ENCODE measurements around the gene FXYD6.
"Not testable (repeated sequence)": the region's sequence is repeated elsewhere in the genome, so short reads cannot be mapped to it uniquely, and the experiment has no call there.

FXYD6 gene

GRCh38 chr11:117868815-117869561 lies 7.5 kb downstream of the FXYD6 start:
- no peak for DNase-seq

DNA sequence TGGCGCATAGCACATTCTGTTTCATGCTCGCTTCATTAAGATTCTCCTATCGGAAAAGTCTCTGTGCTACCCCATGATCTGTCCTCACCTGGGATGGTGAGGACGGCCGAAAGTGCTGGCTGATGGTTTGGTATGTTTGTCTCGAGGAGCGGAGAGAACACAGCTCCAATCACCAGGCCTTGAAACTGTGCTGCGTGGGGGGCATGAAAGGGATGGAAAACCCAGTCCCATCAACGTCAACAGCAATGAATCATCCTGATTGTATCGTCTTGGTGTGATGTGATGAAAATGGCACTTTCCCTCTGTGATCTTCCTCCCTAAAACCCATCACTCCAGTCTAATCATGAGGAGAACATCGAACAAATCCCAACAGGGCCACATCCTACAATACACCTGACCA lies 8.4 kb downstream of the FXYD6 start:
- no peak for DNase-seq

DNA sequence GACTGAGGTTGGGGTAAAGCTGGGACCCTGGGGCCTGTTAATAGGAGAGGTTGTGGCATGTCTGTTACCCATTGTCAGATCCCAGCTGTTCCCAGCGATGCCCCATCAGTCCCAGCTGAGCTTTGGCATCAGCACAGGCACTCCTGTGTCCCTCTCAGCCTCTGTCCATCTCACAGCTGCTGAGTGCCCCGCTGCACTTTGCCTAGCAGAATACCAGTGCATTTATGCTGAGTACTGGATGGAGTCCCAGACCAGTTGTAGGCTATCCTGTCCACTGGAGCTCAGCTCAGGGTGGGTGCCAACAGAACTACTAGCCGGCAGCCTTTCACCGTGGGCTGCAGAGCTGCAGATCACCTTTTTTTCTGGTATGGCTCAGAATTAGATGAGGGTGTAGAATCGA lies 9.9 kb downstream of the FXYD6 start:
- no peak for DNase-seq

DNA sequence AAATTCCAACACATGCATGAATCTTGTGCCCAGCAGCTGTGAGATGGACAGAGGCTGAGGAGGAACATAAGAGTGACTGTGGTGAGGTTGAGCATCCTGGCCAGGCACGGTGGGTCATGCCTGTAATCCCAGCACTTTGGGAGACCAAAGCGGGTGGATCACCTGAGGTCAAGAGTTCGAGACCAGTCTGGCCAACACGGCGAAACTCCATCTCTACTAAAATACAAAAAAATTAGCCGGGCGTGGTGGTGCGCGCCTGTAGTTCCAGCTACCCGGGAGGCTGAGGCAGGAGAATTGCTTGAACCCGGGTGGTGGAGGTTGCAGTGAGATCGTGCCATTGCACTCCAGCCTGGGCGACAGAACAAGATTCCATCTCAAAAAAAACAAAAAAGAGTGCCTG lies 10.9 kb downstream of the FXYD6 start:
- DNase-seq, result not testable (repeated sequence)

DNA sequence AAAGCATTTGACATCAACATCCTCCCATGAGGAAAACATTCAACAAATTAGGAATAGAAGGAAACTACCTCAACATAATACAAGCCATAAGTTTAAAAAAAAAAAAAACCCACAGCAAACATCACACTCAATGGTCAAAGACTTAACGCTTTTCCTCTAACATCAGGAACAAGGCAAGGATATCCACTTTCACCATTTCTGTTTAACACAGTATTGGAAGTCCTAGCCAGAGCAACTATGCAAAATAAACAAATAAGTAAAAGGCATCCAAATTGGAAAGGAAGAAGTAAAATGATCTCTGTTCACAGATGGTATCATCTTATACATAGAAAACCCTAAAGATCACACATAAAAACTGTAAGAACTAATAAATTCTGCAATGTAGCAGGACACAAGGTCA lies 13.1 kb downstream of the FXYD6 start:
- no peak for DNase-seq

DNA sequence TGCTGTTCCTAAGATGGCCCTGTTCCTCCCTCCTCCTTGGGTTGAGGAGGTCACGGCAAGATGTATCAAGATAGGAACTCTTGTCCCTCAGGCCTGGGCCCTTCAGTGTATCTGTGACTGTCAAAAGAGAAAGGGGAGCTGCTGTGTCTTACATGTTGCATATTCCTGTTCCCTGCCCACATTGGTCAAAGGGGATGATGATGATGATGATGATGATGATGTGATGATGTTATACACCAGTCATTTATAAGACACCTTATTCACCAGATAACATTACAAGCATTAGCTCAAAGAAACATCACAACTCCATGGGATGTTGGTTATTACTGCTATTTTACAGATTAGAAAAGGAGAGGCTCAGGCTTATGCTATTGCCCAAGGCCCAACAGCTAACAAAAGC lies 13.7 kb downstream of the FXYD6 start:
- DNase-seq, result no peak

- DNase-seq, result no peak
These were observed 14.3 kb downstream of the FXYD6 start for GRCh38 chr11:117862019-117862725.

DNA sequence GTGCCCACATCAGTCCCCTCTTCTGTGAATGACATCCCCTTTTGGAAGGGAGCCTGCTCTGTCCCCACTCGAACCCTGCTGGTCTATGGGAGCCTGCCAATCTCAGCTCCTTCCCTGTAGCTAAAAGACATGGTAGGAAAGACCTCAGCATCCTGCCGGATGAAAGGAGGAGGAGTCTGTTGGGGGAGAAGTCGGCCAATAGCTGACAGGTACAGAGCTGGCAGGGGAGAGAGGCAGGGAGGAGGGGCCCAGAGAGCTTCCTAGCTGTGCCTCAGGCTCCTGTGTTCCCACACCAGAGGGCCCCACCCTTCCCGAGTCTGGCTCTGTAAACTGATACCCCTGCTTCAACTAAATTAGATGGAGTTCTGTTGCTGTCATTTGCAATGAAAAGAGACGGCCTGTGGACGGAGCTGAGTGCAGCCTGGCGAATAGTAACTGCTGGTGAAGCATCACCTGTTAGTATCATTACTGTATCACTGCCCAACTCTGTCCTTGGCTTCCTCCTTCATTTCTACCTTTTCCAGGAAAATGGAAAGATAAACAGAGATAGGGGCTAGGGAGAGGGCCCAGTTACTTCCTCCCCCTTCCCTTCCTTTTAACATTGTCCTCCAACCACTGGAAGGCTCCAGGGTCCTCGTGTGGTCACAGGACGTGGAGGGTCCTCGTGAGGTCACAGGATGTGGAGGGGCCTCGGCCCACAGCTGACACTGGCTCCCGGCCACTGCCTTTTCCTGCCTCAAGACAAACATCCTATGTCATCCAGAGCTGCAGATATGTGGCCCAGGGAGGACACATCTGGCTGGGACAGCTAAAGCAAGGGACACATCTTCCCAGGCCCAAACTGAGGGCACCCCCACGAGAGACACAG lies 15.1 kb downstream of the FXYD6 start:
- no peak for DNase-seq

- DNase-seq, result no peak
These were observed 16.3 kb downstream of the FXYD6 start for GRCh38 chr11:117860139-117860538.

DNA sequence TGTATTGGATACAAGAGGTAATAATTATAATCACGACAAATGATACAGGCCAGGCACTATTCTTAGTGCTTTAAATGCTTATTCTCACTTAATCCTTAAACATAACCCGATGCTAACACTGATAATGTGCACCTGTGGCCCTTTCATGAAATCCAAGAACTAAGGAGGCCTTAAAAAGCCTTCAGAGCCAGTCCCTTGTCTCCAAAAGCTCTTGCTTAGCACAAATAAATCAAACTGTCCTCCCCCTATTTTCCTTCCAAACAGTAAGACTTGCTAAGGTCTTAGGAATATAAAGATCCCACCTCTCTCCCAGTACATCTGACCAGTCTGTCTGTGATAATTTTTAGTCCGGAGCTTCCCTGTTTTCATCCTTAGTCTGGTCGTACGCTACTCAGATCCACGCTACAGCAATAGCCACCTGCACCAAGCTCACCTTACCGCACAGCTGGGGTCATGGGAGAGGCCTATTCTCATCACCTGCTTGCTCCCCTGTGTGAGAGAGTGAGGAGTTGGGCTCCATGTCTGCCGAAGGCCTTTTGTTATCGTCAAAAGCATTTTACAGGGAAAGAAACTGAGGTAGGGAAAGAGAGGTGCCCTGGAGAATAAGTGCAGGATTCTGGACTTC lies 16.9 kb downstream of the FXYD6 start:
- no peak for DNase-seq

DNA sequence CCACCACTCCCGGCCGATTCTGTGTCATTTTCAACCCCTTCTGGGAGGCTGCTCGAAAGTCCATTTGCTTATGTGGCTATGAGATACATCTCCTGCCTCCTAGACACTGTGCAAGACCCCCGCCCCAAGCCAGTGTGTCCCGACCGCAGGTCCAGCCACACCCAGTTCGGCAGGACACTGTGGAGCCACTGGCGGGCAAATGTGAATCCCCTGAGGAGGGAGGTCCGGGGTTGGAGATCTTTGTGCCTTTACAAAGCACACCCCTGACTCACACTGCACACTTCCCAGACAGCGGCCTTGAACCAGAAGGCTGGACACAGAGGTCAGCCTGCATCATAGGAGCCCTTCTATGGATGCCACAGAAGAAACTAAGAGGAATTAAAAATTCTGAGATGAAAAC lies 17.4 kb downstream of the FXYD6 start:
- DNase-seq, result no peak

DNA sequence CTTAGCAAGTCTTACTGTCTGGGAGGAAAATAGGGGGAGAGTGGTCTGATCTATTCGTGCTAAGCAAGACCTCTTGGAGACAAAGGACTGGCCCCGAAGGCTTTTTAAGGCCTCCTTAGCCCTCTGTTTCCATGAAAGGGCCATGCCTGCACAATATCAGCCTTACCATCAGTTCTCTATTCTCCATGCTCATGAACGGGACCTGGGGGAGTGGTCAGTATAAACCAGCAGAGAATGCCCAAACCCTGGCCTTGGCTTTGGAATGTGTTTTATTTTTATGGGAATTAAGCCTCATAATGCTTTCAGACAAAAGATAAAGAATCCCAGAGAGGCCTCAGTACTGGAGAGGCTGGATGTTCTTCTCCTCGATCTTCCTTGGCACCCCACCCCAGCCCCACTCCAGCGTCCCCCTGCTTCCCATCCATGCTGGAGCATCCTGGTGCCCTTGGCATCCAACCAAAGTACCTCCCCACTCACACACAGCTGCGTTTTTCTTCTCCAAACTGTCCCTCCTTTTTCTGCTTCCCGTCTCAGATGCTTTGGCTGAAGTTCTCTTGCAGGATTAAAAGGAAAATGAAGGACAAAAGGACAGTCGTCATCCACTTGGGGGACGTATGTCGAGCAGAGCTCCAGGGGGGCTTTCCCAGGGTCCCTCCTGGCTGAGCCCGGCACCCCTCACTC lies 18.6 kb downstream of the FXYD6 start:
- no peak for DNase-seq

DNA sequence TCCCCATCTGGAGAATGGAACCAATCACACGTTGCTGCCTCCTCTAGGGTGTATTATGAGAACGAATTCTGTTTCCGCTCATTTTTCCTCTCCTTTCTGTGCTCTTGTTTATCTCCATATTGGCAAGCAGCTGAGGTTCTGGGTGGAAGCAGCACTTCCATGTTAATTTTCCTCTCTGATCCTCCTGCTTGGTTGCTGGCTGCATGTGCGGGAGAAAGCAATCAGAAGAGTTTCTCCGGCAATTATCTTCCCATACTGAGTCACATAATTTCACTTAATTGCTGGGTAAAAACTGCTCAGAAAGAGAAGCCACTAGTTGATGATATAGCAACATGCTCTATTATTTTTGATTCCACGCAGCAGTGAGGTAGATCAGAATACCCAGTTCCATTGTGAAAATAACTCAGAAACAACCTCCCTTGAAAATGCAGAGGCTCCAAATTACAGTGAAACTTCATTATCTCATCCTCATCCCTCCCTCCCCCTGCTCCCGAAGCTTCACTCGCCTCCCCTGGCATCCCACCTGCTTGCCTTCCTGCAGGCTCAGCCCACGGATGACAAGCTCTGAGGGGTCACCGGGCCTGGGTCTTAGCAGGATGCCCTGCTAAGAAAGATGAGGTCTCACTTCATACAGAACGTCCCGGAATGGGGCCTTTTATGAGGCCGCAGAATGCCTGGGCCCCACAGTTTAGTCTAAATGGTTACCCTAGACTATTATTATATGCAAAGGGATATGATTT lies 20.4 kb downstream of the FXYD6 start:
- no peak for DNase-seq

- no peak for DNase-seq
These were observed 21.1 kb downstream of the FXYD6 start for GRCh38 chr11:117855186-117855845.

GRCh38 chr11:117852309-117852708 lies 24.1 kb downstream of the FXYD6 start:
- no peak for DNase-seq

GRCh38 chr11:117851852-117852251 lies 24.6 kb downstream of the FXYD6 start:
- DNase-seq, result no peak

DNA sequence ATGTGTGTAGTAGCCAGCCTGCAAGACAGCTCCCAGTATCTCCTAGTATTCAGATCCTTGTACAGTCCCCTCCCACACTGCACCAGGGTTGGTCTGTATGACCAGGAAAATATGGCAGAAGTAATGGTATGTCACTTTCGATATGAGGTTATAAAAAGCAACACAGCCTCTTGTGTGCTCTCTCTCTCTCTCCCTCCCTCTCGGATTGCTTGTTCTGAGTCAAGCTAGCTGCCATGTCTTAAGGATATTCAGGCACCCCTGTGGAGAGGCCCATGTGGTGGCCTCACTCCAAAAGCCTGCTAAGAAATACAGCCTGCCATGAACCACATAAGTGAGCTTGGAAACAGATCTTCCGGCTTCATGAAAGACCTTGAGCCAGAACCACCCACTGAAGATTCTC lies 25.4 kb downstream of the FXYD6 start:
- DNase-seq, result no peak

- no peak for DNase-seq
These were observed 26.6 kb downstream of the FXYD6 start for GRCh38 chr11:117849781-117850414.

DNA sequence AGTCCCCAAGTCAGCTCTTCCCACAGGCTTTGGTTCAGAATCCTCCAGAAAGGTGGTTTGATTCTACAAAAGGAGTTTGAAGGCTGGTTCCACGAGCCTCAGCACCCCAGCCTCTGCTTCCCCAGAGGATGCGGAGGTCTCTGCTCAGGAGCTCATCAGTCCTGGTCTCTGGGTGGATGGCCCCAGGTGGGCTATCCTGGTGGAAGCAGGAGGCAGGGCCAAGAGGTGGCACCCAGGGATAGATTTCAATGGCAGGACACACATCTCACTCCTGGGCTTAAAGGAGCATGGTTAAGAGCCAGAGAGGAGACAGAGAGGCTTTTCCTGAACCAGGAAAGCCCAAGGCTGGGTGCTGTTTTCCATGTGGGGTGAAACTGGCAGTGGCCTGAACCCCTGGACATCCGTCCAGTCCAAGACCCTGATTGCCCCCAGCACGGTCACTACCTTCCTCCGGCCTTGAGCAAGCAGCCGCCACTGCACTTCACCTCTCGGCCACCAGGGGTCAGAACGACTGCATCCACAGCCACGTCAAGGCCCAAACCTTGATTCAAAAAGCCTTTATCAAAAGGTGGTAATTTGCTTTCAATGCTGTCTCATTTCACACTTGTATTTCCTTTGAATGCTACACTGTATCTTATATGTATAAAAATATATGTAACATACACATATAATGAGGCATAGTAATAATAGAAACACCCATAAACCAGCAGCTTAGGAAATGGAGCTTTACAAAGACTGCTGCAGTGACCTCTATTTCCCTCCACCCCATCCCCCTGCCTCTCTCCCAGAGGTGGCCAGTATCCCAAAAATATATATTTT lies 32.6 kb downstream of the FXYD6 start:
- peak; percentile 71 to 82 for DNase-seq

Measured in CD4-positive, alpha-beta T cell treated with Interleukin-1 beta for 1 hour (primary cell).